IMR-90 (cell line): ENCODE measurements around the gene PABPC1L. TPM values are rescaled to one million over a fixed set of nuclear protein-coding genes. Genes with fewer than 3 reads are reported as not detected.

Experiments used
- ATAC-seq: fragments of 200-7000 bp; cut with Tn5 transposase; 2 replicates; pipeline ENCODE4 v1.9.1; 2020; ENCODE audit warnings: low read depth, mild to moderate bottlenecking, moderate library complexity
- BruUV-seq: library from RNA; stranded (reverse); fragments of 400-500 nt; replicated peaks from 2 replicates; lab custom pipeline; 2021; lab: Mats Ljungman, UMichigan
- CTCF ChIA-PET: fragments of 300-600 bp; formaldehyde crosslinking; extraction: SDS; loops from one replicate; lab custom pipeline; 2021; ENCODE audit warnings: antibody characterized with exemption; lab: Yijun Ruan, JAX
- POLR2A ChIA-PET: fragments of 300-600 bp; sonication (Branson Sonifier 250); formaldehyde crosslinking; loops from one replicate; lab custom pipeline; 2022; ENCODE audit warnings: antibody characterized with exemption; ENCODE audit not compliant: unreplicated experiment; lab: Charles Lee
- DNase-seq: peaks from one replicate; pipeline ENCODE4 v3.0.0; 2013
- H2AFZ ChIP-seq: replicated peaks from 2 replicates; pipeline ENCODE3; 2013; ENCODE audit warnings: low read length, mild to moderate bottlenecking; ENCODE audit not compliant: poor library complexity
- H2AK5ac ChIP-seq: 2 replicates; pipeline ENCODE4 v1.6.1; 2013; ENCODE audit warnings: low read depth, low read length, inconsistent platforms
- H2AK9ac ChIP-seq: replicated peaks from 2 replicates; pipeline ENCODE3; 2013; ENCODE audit warnings: mild to moderate bottlenecking, low read depth, low read length, moderate library complexity; ENCODE audit not compliant: poor library complexity
- H2BK120ac ChIP-seq: 2 replicates; pipeline ENCODE4 v1.6.1; 2013; ENCODE audit warnings: low read depth, low read length, inconsistent platforms
- H2BK15ac ChIP-seq: 3 replicates; pipeline ENCODE4 v1.6.1; 2013; ENCODE audit warnings: low read depth, low read length, inconsistent platforms
- H2BK20ac ChIP-seq: 2 replicates; pipeline ENCODE4 v1.6.1; 2013; ENCODE audit warnings: low read depth, mild to moderate bottlenecking, inconsistent platforms, low read length, moderate library complexity
- H2BK5ac ChIP-seq: 2 replicates; pipeline ENCODE4 v1.6.1; 2013; ENCODE audit warnings: mild to moderate bottlenecking, low read depth, low read length, inconsistent platforms; ENCODE audit not compliant: poor library complexity, severe bottlenecking
- H3K14ac ChIP-seq: replicated peaks from 2 replicates; pipeline ENCODE4 v1.6.1; 2013; ENCODE audit warnings: low read depth, low read length, inconsistent platforms
- H3K18ac ChIP-seq: 2 replicates; pipeline ENCODE4 v1.6.1; 2013; ENCODE audit warnings: low read depth, low read length, control low read depth
- H3K23ac ChIP-seq: 2 replicates; pipeline ENCODE4 v1.6.1; 2013; ENCODE audit warnings: low read depth, low read length, inconsistent platforms
- H3K27ac ChIP-seq: 2 replicates; pipeline ENCODE4 v1.5.1; 2013; ENCODE audit warnings: mild to moderate bottlenecking, control low read depth, low read length; ENCODE audit not compliant: insufficient read depth
- H3K27me3 ChIP-seq: 2 replicates; pipeline ENCODE4 v1.6.1; 2013; ENCODE audit warnings: low read length; ENCODE audit not compliant: control insufficient read depth, insufficient read depth
- H3K36me3 ChIP-seq: 2 replicates; pipeline ENCODE4 v1.6.1; 2013; ENCODE audit warnings: low read length, mixed read lengths; ENCODE audit not compliant: control insufficient read depth, insufficient read depth
- H3K4ac ChIP-seq: 2 replicates; pipeline ENCODE4 v1.6.1; 2013; ENCODE audit warnings: low read depth, low read length, inconsistent platforms
- H3K4me1 ChIP-seq: 2 replicates; pipeline ENCODE4 v1.6.1; 2013; ENCODE audit warnings: low read length, mixed read lengths; ENCODE audit not compliant: control insufficient read depth, insufficient read depth
- H3K4me2 ChIP-seq: 2 replicates; pipeline ENCODE4 v1.6.1; 2013; ENCODE audit warnings: low read depth, mild to moderate bottlenecking, control low read depth, low read length, moderate library complexity
- H3K4me3 ChIP-seq: 2 replicates; pipeline ENCODE4 v1.5.1; 2013; ENCODE audit warnings: low read depth, mild to moderate bottlenecking, control low read depth, low read length, moderate library complexity; ENCODE audit not compliant: insufficient read depth
- H3K56ac ChIP-seq: 2 replicates; pipeline ENCODE4 v1.6.1; 2013; ENCODE audit warnings: low read length, inconsistent platforms; ENCODE audit not compliant: insufficient read depth; ENCODE audit errors: extremely low read depth
- H3K79me1 ChIP-seq, 2 experiments: 2 replicates each; pipeline ENCODE4 v1.6.1; 2013; ENCODE audit warnings: low read length in 2 of 2, inconsistent platforms in 1 of 2, low read depth in 1 of 2
- H3K9ac ChIP-seq: 2 replicates; pipeline ENCODE4 v1.6.1; 2013; ENCODE audit warnings: low read depth, low read length, control low read depth
- H3K9me1 ChIP-seq: 2 replicates; pipeline ENCODE4 v1.6.1; 2013; ENCODE audit warnings: low read length, inconsistent platforms; ENCODE audit not compliant: insufficient read depth
- H3K9me3 ChIP-seq: 2 replicates; pipeline ENCODE4 v1.6.1; 2013; ENCODE audit warnings: low read length; ENCODE audit not compliant: control insufficient read depth, insufficient read depth
- H4K20me1 ChIP-seq: 2 replicates; pipeline ENCODE4 v1.6.1; 2013; ENCODE audit warnings: low read length, inconsistent platforms; ENCODE audit not compliant: insufficient read depth
- H4K5ac ChIP-seq: 2 replicates; pipeline ENCODE4 v1.6.1; 2013; ENCODE audit warnings: mild to moderate bottlenecking, low read depth, low read length, control low read depth
- H4K8ac ChIP-seq, 2 experiments: 2 replicates each; pipeline ENCODE4 v1.6.1; 2013; ENCODE audit warnings: low read depth in 2 of 2, low read length in 2 of 2, control low read depth in 1 of 2, inconsistent platforms in 1 of 2
- H4K91ac ChIP-seq: 2 replicates; pipeline ENCODE4 v1.6.1; 2013; ENCODE audit warnings: low read depth, low read length, inconsistent platforms; ENCODE audit not compliant: insufficient read depth
- FOS ChIP-seq: fragments of 150-350 bp; IDR thresholded peaks from 2 replicates; pipeline ENCODE4 v1.6.1; 2016; ENCODE audit warnings: low read depth, low read length
- MAZ ChIP-seq: IDR thresholded peaks from 2 replicates; pipeline ENCODE4 v1.6.1; 2012; ENCODE audit warnings: low read depth, mild to moderate bottlenecking, low read length, improper control_type of control experiment, moderate library complexity, borderline replicate concordance
- RCOR1 ChIP-seq: IDR thresholded peaks from 2 replicates; pipeline ENCODE4 v1.6.1; 2012; ENCODE audit warnings: mild to moderate bottlenecking, low read length, improper control_type of control experiment; ENCODE audit not compliant: insufficient replicate concordance
- WGBS, 2 experiments: methylation state at CpG; one replicate each; pipeline versions ENCODE4 v1.1.5 to v1.1.7; 2013; ENCODE audit warnings: missing lambda C conversion rate in 2 of 2; ENCODE audit not compliant: insufficient read length in 1 of 2; ENCODE audit errors: extremely low coverage in 2 of 2; 5-methylcytosine and 5-hydroxymethylcytosine counted together
- dilution Hi-C: fragments of 300-500 bp; cut with HindIII; formaldehyde crosslinking; loops from one replicate; pipeline ENCODE4 v1.14.3; 2018; ENCODE audit warnings: low sequenced_read_pairs; ENCODE audit not compliant: unreplicated experiment
- in situ Hi-C: fragments of 300-500 bp; cut with MboI; formaldehyde crosslinking; loops from 3 replicates; pipeline ENCODE4 v1.14.3; 2019; ENCODE audit warnings: low sequenced_read_pairs, inconsistent platforms, mixed read lengths
- intact Hi-C: fragments of 100-400 bp; cut with micrococcal nuclease; formaldehyde crosslinking; loops from 2 replicates; pipeline ENCODE4 v1.10.0; 2022
- polyA plus RNA-seq, 3 experiments: library from polyadenylated mRNA; depleted of rRNA; stranded (reverse); fragments of >200 nt; gene quantifications; 2 replicates each; pipeline ENCODE4 v1.2.3, GENCODE V29; 2012; ENCODE audit warnings: low replicate concordance in 1 of 3
- total RNA-seq: library from RNA; depleted of rRNA; stranded (reverse); fragments of >200 nt; gene quantifications from 2 replicates; pipeline ENCODE4 v1.2.3, GENCODE V29; 2012
- TF ChIP-seq, protein P1 (sequence below): fragments of 150-350 bp; IDR thresholded peaks from 2 replicates; pipeline ENCODE4 v1.6.1; 2016; ENCODE audit warnings: low read depth, mild to moderate bottlenecking, low read length, moderate library complexity, borderline replicate concordance
- TF ChIP-seq, protein P2 (sequence below): fragments of 150-350 bp; IDR thresholded peaks from 2 replicates; pipeline ENCODE4 v1.6.1; 2017; ENCODE audit warnings: mild to moderate bottlenecking, antibody characterized with exemption, low read length, low read depth

PABPC1L gene
- total and polyA plus RNA-seq, 2 of the 4 experiments (the other 2 are of a cell fraction) = 6.1 to 82.4 TPM

- CTCF ChIA-PET = interaction anchor here (1.0 to 1.1 kb wide), 2 partner anchors 8 to 12 kb away, joined by 3 to 6 read pairs; no protein-coding TSS in a partner anchor
- peak overlapping the region; percentile 75 for H3K9ac ChIP-seq
- peak overlapping the region; percentile 82 for H3K4me3 ChIP-seq
- peak overlapping the region in 1 of 2 experiments; percentile 36; a peak in 1 of 4 replicates for H4K8ac ChIP-seq
- peaks cover 14% of the 10 kb centered on the region; the same call in 1 of the 2 replicates for H4K20me1 ChIP-seq
- dilution Hi-C loops = no loop called here
- DNase-seq = peak; percentile 57
- H3K18ac ChIP-seq = peak overlapping the region; percentile 12; the same call in 1 of the 2 replicates
- 0 out of 2 replicates have a peak overlapping the region, but pooled peaks have one; percentile 9 for H2AK5ac ChIP-seq
- H2BK5ac ChIP-seq = peak overlapping the region; percentile 81
- H2BK120ac ChIP-seq = no peak overlapping the region
- H4K5ac ChIP-seq = no peak overlapping the region
- TF ChIP-seq, protein P1, sequence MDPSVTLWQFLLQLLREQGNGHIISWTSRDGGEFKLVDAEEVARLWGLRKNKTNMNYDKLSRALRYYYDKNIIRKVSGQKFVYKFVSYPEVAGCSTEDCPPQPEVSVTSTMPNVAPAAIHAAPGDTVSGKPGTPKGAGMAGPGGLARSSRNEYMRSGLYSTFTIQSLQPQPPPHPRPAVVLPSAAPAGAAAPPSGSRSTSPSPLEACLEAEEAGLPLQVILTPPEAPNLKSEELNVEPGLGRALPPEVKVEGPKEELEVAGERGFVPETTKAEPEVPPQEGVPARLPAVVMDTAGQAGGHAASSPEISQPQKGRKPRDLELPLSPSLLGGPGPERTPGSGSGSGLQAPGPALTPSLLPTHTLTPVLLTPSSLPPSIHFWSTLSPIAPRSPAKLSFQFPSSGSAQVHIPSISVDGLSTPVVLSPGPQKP = no peak
- TF ChIP-seq RCOR1 = no peak
- TF ChIP-seq, protein P2, sequence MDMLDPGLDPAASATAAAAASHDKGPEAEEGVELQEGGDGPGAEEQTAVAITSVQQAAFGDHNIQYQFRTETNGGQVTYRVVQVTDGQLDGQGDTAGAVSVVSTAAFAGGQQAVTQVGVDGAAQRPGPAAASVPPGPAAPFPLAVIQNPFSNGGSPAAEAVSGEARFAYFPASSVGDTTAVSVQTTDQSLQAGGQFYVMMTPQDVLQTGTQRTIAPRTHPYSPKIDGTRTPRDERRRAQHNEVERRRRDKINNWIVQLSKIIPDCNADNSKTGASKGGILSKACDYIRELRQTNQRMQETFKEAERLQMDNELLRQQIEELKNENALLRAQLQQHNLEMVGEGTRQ = no peak
- TF ChIP-seq MAZ = no peak
- TF ChIP-seq FOS = no peak
- H2BK20ac ChIP-seq = no peak overlapping the region
- H4K91ac ChIP-seq = no peak overlapping the region
- H3K36me3 ChIP-seq = peaks cover 20% of the 10 kb centered on the region
- H3K27ac ChIP-seq = peak overlapping the region; percentile 65
- peaks cover 31 to 50% of the 10 kb centered on the region in 2 experiments for H3K79me1 ChIP-seq
- peak overlapping the region; percentile 95 for H2AFZ ChIP-seq
- H2AK9ac ChIP-seq = peak overlapping the region; percentile 89
- intact Hi-C loops = no loop called here
- in situ Hi-C loops = no loop called here
- no TSS peak for BruUV-seq
- H3K4ac ChIP-seq = peak overlapping the region; percentile 65; the same call in 1 of the 2 replicates
- no peak overlapping the region; the same call in 2 of the 3 replicates for H2BK15ac ChIP-seq
- peak overlapping the region; percentile 97 for H3K4me2 ChIP-seq
- 0% methylated on average over 1 of the region's 8 CpGs; no CpG with 5 or more reads in 1 of the 2 experiments for WGBS, 2 experiments
- H3K56ac ChIP-seq = peak overlapping the region; percentile 22; the same call in 1 of the 2 replicates
- peaks cover 5% of the 10 kb centered on the region for H3K4me1 ChIP-seq
- H3K9me3 ChIP-seq = no peaks in the 10 kb centered on the region
- H3K9me1 ChIP-seq = peaks cover 6% of the 10 kb centered on the region
- no peak for ATAC-seq
- H3K27me3 ChIP-seq = no peaks in the 10 kb centered on the region
- peak overlapping the region; percentile 51 for H3K14ac ChIP-seq
- H3K23ac ChIP-seq = peak overlapping the region; percentile 57
- POLR2A ChIA-PET = no interaction called here
These were observed 49.3 kb downstream of the PABPC1L start for GRCh38 chr20:44959082-44959637.
